GM10266 (cell line): ENCODE measurements around the gene KRT79.

Experiments used
- DNase-seq: peaks from one replicate; pipeline ENCODE4 v3.0.0; 2012; ENCODE audit errors: extremely low spot score
- CTCF ChIP-seq: IDR thresholded peaks from 2 replicates; pipeline ENCODE4 v1.5.1; 2012; ENCODE audit warnings: mild to moderate bottlenecking, low read depth; ENCODE audit not compliant: control insufficient read depth, insufficient read depth; ENCODE audit errors: missing control alignments

The KRT79 gene

GRCh38 chr12:52834727-52835001, 553 bp upstream of the KRT79 start:
- DNase-seq = no peak
- TF ChIP-seq CTCF = no peak

- DNase-seq = no peak
- TF ChIP-seq CTCF = no peak
Observed at GRCh38 chr12:52832985-52833905, 866 bp downstream of the KRT79 start.

GRCh38 chr12:52832451-52832850, 1.7 kb downstream of the KRT79 start:
- no peak for DNase-seq
- no peak for TF ChIP-seq CTCF

GRCh38 chr12:52831251-52831650, 2.9 kb downstream of the KRT79 start:
- no peak for DNase-seq
- TF ChIP-seq CTCF = no peak

- no peak for DNase-seq
- no peak for TF ChIP-seq CTCF
Observed at GRCh38 chr12:52829986-52830770, 3.9 kb downstream of the KRT79 start.

GRCh38 chr12:52828591-52829021, 5.5 kb downstream of the KRT79 start:
- DNase-seq = no peak
- TF ChIP-seq CTCF = no peak

- no peak for DNase-seq
- no peak for TF ChIP-seq CTCF
Observed at GRCh38 chr12:52828156-52828555, 6.0 kb downstream of the KRT79 start.
